PFSK-1 (cell line): ENCODE data around the gene CLSTN1.

Experiments used
- POLR2AphosphoS5 ChIP-seq: IDR thresholded peaks from 2 replicates; pipeline ENCODE4 v1.6.1; 2012; ENCODE audit warnings: low read depth, mild to moderate bottlenecking, control low read depth, low read length, moderate library complexity
- REST ChIP-seq, 2 experiments: IDR thresholded peaks; 2 replicates each; pipeline versions ENCODE4 v1.6.1 to v1.8.0; 2011 to 2012; ENCODE audit warnings: low read depth in 2 of 2, low read length in 2 of 2, control low read depth in 1 of 2, inconsistent platforms in 1 of 2, mild to moderate bottlenecking in 1 of 2, moderate library complexity in 1 of 2; ENCODE audit not compliant: insufficient read depth in 1 of 2
- SIN3A ChIP-seq: IDR thresholded peaks from 2 replicates; pipeline ENCODE4 v1.6.1; 2012; ENCODE audit warnings: mild to moderate bottlenecking, low read length, moderate library complexity, borderline replicate concordance; ENCODE audit not compliant: insufficient read depth
- TAF1 ChIP-seq: IDR thresholded peaks from 2 replicates; pipeline ENCODE4 v1.6.1; 2012; ENCODE audit warnings: low read length, control low read depth, borderline replicate concordance; ENCODE audit not compliant: insufficient read depth

- TF ChIP-seq POLR2AphosphoS5 (no peak), REST (IDR thresholded peaks at IDR 0.05; ENCODE audit: insufficient read depth in 1 of 2, low read depth in 2 of 2, low read length in 2 of 2) (no peak), TAF1 (no peak), SIN3A (no peak)
These were observed 26.7 kb downstream of the CLSTN1 start for GRCh38 chr1:9797049-9797448.
